OCI-M2 (cell line): ENCODE results near the gene PRMT3.
"Not testable (repeated sequence)": the region's sequence is repeated elsewhere in the genome, so short reads cannot be mapped to it uniquely, and the experiment has no call there.

ENCODE experiments used
- DNase-seq: peaks from one replicate; lab custom pipeline; 2025; ENCODE audit not compliant: unreplicated experiment; lab: John Stamatoyannopoulos, UW

The PRMT3 gene

GRCh38 chr11:20453657-20454316, 66.3 kb downstream of the PRMT3 start:
- no peak for DNase-seq

- no peak for DNase-seq
Observed at GRCh38 chr11:20457001-20457799, 69.7 kb downstream of the PRMT3 start.

- no peak for DNase-seq
Observed at GRCh38 chr11:20457934-20458680, 70.6 kb downstream of the PRMT3 start.

GRCh38 chr11:20458905-20459632, 71.6 kb downstream of the PRMT3 start:
- DNase-seq = peak; percentile 55

- no peak for DNase-seq
Observed at GRCh38 chr11:20459865-20460264, 72.3 kb downstream of the PRMT3 start.

GRCh38 chr11:20464518-20464917, 77.0 kb downstream of the PRMT3 start:
- DNase-seq = no peak

GRCh38 chr11:20467487-20468185, 80.1 kb downstream of the PRMT3 start:
- DNase-seq = no peak

- DNase-seq = no peak
Observed at GRCh38 chr11:20470348-20470747, 82.8 kb downstream of the PRMT3 start.

- DNase-seq = not testable (repeated sequence)
Observed at GRCh38 chr11:20471929-20472328, 84.4 kb downstream of the PRMT3 start.

GRCh38 chr11:20474176-20474881, 86.8 kb downstream of the PRMT3 start:
- no peak for DNase-seq

- no peak for DNase-seq
Observed at GRCh38 chr11:20474882-20475517, 87.5 kb downstream of the PRMT3 start.

GRCh38 chr11:20477418-20478090, 90.0 kb downstream of the PRMT3 start:
- DNase-seq = no peak

- no peak for DNase-seq
Observed at GRCh38 chr11:20479513-20479912, 92.0 kb downstream of the PRMT3 start.

GRCh38 chr11:20483931-20484330, 96.4 kb downstream of the PRMT3 start:
- DNase-seq = no peak

GRCh38 chr11:20484416-20484815, 96.9 kb downstream of the PRMT3 start:
- DNase-seq = not testable (repeated sequence)

- no peak for DNase-seq
Observed at GRCh38 chr11:20488352-20488751, 100.8 kb downstream of the PRMT3 start.

GRCh38 chr11:20489948-20490347, 102.4 kb downstream of the PRMT3 start:
- no peak for DNase-seq

- DNase-seq = peak; percentile 44
Observed at GRCh38 chr11:20493340-20493739, 105.8 kb downstream of the PRMT3 start.
